ENCODE data around the gene MTMR1. TPM values are rescaled to one million over a fixed set of nuclear protein-coding genes. Genes with fewer than 3 reads are reported as not detected.

The MTMR1 gene
- total RNA-seq, 1 experiment from 2014 or later: 23.6 TPM

GRCh38 chrX:150763303-150763797 is 70.2 kb downstream of the MTMR1 start:
- H3K27me3 ChIP-seq (replicated peaks; ENCODE audit: insufficient read depth, low read depth, low read length, poor library complexity): no peaks in the 10 kb centered on the region
- no peaks in the 10 kb centered on the region for H3K36me3 ChIP-seq (ENCODE audit: insufficient read depth, low read length, poor library complexity, severe bottlenecking)
- ChIA-PET POLR2A (ENCODE audit: low non-redundant PET) (no interaction called here), CTCF (no interaction called here)
- no TSS peak for BruUV-seq (replicated peaks)
- no peaks in the 10 kb centered on the region for H3K4me1 ChIP-seq (ENCODE audit: insufficient read depth, low read length, poor library complexity, severe bottlenecking)
- H3K27ac ChIP-seq (ENCODE audit: low read depth, low read length, poor library complexity, severe bottlenecking): no peak overlapping the region
- no peak for TF ChIP-seq EZH2 (IDR thresholded peaks at IDR 0.05; ENCODE audit: borderline replicate concordance, low read depth, low read length, poor library complexity, severe bottlenecking)
- TF ChIP-seq, protein P1, sequence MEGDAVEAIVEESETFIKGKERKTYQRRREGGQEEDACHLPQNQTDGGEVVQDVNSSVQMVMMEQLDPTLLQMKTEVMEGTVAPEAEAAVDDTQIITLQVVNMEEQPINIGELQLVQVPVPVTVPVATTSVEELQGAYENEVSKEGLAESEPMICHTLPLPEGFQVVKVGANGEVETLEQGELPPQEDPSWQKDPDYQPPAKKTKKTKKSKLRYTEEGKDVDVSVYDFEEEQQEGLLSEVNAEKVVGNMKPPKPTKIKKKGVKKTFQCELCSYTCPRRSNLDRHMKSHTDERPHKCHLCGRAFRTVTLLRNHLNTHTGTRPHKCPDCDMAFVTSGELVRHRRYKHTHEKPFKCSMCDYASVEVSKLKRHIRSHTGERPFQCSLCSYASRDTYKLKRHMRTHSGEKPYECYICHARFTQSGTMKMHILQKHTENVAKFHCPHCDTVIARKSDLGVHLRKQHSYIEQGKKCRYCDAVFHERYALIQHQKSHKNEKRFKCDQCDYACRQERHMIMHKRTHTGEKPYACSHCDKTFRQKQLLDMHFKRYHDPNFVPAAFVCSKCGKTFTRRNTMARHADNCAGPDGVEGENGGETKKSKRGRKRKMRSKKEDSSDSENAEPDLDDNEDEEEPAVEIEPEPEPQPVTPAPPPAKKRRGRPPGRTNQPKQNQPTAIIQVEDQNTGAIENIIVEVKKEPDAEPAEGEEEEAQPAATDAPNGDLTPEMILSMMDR (conservative IDR thresholded peaks at IDR 0.05; ENCODE audit: low read depth, low read length): no peak
- H3K9me3 ChIP-seq (ENCODE audit: low read depth, low read length, poor library complexity, severe bottlenecking): no peaks in the 10 kb centered on the region
- H3K4me3 ChIP-seq (ENCODE audit: low read depth, low read length, poor library complexity, severe bottlenecking): no peak overlapping the region
- intact Hi-C loops (cut with micrococcal nuclease; ENCODE audit: unreplicated experiment): no loop called here
- no peak for DNase-seq (ENCODE audit: low spot score)

DNA sequence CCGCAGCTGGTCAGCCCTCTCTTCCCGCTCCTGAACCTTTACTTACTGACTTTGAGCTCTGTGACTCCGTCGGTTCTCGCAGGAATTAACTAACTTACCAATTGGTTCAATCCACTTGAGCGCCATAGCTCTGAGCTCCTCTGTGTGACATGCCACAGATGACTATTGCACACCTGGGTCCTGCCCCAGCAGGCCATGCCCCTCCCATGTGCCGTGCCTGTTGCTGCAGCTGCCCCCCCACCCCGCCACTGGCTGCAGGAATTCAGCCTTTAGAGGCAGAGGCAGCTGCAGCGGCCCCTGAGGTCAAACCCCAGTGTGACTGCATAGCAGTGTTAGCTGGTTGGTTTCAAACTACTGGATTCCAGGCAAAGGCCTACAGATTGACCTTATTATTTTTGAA is 70.6 kb downstream of the MTMR1 start:
- Histone ChIP-seq H3K4me1 (ENCODE audit: insufficient read depth, low read length, poor library complexity, severe bottlenecking) (no peaks in the 10 kb centered on the region), H3K27ac (ENCODE audit: low read depth, low read length, poor library complexity, severe bottlenecking) (no peak overlapping the region), H3K36me3 (ENCODE audit: insufficient read depth, low read length, poor library complexity, severe bottlenecking) (no peaks in the 10 kb centered on the region), H3K9me3 (ENCODE audit: low read depth, low read length, poor library complexity, severe bottlenecking) (no peaks in the 10 kb centered on the region), H3K4me3 (ENCODE audit: low read depth, low read length, poor library complexity, severe bottlenecking) (no peak overlapping the region), H3K27me3 (replicated peaks; ENCODE audit: insufficient read depth, low read depth, low read length, poor library complexity) (no peaks in the 10 kb centered on the region)
- no TSS peak for BruUV-seq (replicated peaks)
- ChIA-PET CTCF (no interaction called here), POLR2A (ENCODE audit: low non-redundant PET) (no interaction called here)
- intact Hi-C loops (cut with micrococcal nuclease; ENCODE audit: unreplicated experiment): no loop called here
- DNase-seq (ENCODE audit: low spot score): no peak
- TF ChIP-seq, protein P1 (conservative IDR thresholded peaks at IDR 0.05; ENCODE audit: low read depth, low read length): no peak
- no peak for TF ChIP-seq EZH2 (IDR thresholded peaks at IDR 0.05; ENCODE audit: borderline replicate concordance, low read depth, low read length, poor library complexity, severe bottlenecking)

DNA sequence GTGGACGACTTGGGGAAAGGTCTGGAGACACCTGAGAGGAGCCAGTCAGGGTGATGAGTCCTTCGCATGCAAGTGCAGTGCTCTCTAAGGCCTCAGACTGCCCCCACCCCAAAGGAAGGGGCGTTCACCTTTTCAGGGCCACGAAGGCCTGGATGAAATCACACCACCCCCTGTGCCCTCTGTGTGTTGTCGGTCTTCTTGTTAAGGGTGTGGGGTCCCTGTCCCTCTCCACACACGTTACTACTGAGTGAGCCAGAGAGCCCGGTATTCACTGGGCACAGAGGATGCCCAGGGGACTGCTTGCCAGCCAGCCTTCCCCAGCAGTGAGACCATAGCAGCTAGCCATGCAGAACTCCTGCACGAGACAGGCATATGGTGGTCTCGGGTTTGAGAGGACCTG is 72.0 kb downstream of the MTMR1 start:
- BruUV-seq (replicated peaks): no TSS peak
- Histone ChIP-seq H3K9me3 (ENCODE audit: low read depth, low read length, poor library complexity, severe bottlenecking) (no peaks in the 10 kb centered on the region), H3K27ac (ENCODE audit: low read depth, low read length, poor library complexity, severe bottlenecking) (no peak overlapping the region), H3K4me3 (ENCODE audit: low read depth, low read length, poor library complexity, severe bottlenecking) (no peak overlapping the region), H3K27me3 (replicated peaks; ENCODE audit: insufficient read depth, low read depth, low read length, poor library complexity) (no peaks in the 10 kb centered on the region), H3K36me3 (ENCODE audit: insufficient read depth, low read length, poor library complexity, severe bottlenecking) (no peaks in the 10 kb centered on the region), H3K4me1 (ENCODE audit: insufficient read depth, low read length, poor library complexity, severe bottlenecking) (no peaks in the 10 kb centered on the region)
- CTCF ChIA-PET: no interaction called here
- intact Hi-C loops (cut with micrococcal nuclease; ENCODE audit: unreplicated experiment): no loop called here
- TF ChIP-seq, protein P1 (conservative IDR thresholded peaks at IDR 0.05; ENCODE audit: low read depth, low read length): no peak
- TF ChIP-seq EZH2 (IDR thresholded peaks at IDR 0.05; ENCODE audit: borderline replicate concordance, low read depth, low read length, poor library complexity, severe bottlenecking): no peak
- POLR2A ChIA-PET (ENCODE audit: low non-redundant PET): no interaction called here
- DNase-seq (ENCODE audit: low spot score): no peak

Measured in A673 (cell line).